SH-SY5Y (cell line): ENCODE results near the gene TSKS.

Experiments used
- GATA2 ChIP-seq: IDR thresholded peaks from 2 replicates; pipeline ENCODE4 v1.6.1; 2011; ENCODE audit warnings: mild to moderate bottlenecking, low read depth, low read length
- GATA3 ChIP-seq: IDR thresholded peaks from 2 replicates; pipeline ENCODE4 v1.6.1; 2011; ENCODE audit warnings: low read depth, mild to moderate bottlenecking, low read length, moderate library complexity

DNA sequence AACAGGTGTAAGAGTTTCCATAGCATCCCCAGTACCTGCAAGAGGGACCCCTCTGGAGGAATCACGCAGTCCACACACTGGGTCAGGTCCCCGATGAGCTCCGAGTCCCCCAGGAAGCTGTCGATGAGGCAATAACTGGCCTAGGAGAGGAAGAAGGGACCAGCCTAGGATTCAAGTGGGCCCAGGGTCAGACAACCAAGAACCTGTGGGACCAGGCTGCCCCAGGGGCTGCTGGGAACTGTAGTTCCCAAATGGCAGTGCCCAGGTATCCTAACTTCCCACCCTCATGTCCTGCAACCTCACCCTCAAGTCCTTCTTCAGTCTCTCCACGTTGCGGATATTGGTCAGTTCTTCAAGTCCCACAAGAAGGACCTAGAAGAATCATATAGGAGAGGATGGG lies 48.2 kb upstream of the TSKS start:
- TF ChIP-seq GATA2: no peak
- no peak for TF ChIP-seq GATA3
